Epithelial cell of proximal tubule (primary cell): ENCODE measurements around the gene CTAGE1. TPM values are rescaled to one million over a fixed set of nuclear protein-coding genes. Genes with fewer than 3 reads are reported as not detected.

Experiments used
- DNase-seq: peaks from one replicate; pipeline ENCODE4 v3.0.0-alpha.2; 2011; ENCODE audit warnings: low read depth
- H3K4me3 ChIP-seq: 2 replicates; pipeline ENCODE4 v1.5.1; 2011; ENCODE audit warnings: low read depth, mild to moderate bottlenecking, low read length
- total RNA-seq: library from RNA; depleted of rRNA; stranded (reverse); fragments of >200 nt; gene quantifications from 2 replicates; pipeline ENCODE4 v1.2.3, GENCODE V29; 2015
- TF ChIP-seq, protein P1 (sequence below): conservative IDR thresholded peaks from 2 replicates; pipeline ENCODE4 v1.5.1; 2012; ENCODE audit warnings: low read depth, mild to moderate bottlenecking, low read length

CTAGE1 gene
- total RNA-seq, 1 donor from 2014 or later = not detected

DNA sequence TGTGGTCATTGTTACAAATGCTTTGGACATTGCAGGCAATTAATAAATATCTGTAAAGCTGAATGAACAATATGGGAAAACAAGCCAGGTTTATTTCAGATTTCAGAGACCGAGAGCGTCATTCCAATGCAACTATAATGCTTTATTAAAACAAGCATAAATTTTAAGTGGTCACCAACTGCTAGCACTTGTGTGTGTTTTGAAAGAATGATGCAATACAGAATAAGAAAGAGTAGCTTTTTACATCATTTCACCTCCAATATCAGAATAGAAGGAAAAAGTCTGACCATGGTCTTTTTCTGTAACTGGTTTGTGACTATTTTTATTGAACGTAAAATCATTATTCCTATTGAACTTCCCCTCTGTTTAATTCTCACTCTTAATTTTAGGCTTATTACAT lies 7.6 kb downstream of the CTAGE1 start:
- no peak for DNase-seq
- H3K4me3 ChIP-seq = no peak overlapping the region
- TF ChIP-seq, protein P1, sequence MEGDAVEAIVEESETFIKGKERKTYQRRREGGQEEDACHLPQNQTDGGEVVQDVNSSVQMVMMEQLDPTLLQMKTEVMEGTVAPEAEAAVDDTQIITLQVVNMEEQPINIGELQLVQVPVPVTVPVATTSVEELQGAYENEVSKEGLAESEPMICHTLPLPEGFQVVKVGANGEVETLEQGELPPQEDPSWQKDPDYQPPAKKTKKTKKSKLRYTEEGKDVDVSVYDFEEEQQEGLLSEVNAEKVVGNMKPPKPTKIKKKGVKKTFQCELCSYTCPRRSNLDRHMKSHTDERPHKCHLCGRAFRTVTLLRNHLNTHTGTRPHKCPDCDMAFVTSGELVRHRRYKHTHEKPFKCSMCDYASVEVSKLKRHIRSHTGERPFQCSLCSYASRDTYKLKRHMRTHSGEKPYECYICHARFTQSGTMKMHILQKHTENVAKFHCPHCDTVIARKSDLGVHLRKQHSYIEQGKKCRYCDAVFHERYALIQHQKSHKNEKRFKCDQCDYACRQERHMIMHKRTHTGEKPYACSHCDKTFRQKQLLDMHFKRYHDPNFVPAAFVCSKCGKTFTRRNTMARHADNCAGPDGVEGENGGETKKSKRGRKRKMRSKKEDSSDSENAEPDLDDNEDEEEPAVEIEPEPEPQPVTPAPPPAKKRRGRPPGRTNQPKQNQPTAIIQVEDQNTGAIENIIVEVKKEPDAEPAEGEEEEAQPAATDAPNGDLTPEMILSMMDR = no peak

DNA sequence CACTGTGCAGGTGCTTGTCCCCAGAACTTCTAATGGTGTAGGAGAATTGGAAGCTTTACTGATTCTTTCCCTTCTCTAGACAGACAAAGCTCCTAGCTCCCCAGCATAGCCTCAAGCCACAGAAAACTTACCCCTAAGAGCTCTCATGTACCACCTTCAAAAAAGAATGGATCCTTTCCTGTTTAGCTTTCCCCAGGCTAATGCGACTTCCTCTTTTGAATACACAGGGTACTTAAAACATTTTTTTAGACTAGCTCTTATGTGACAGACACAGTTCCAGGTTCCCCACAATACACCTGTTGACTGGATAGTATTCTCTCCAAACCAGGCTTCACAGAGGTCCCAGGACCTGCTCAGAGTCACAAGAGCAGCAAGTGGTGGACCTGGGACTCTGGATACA lies 8.3 kb downstream of the CTAGE1 start:
- TF ChIP-seq, protein P1 = no peak
- no peak overlapping the region for H3K4me3 ChIP-seq
- DNase-seq = no peak

DNA sequence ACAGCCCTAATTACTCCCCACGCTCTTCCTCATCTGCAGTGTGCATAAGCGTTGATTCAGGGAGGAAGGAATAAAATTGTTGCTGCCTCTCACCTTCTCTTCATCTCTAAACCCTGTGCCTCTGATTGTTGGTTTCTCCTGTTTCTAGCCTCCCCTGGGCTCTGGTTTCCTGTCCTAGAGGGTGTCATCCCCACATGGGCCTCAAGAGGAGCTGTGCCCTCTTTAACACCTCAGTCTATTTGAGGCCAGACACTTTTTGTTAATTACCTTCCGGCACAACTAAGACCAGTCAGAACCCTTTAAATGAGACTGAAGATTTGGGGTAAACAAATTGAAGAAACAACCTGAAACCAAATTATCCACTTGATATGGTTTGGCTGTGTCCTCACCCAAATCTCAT lies 9.7 kb downstream of the CTAGE1 start:
- no peak for DNase-seq
- TF ChIP-seq, protein P1 = peak; percentile 20
- H3K4me3 ChIP-seq = no peak overlapping the region

DNA sequence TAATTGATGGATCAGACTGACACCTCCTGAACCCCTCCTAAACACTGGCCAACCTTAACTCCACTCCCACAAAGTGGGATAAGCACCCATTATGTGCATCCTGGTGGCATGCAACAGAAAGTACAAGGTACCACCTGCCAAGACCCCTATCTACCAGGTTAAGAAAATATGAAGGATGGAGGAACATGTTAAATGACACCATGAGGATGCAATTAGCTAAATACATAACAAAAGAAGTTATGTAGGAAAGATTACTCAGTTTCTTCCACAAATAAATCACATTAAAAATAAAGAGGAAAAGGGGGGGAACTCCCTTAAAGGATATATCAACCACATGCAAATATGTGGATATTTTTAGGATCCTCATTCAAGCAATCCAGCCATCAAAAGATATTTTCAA lies 12.6 kb downstream of the CTAGE1 start:
- DNase-seq = no peak
- TF ChIP-seq, protein P1 = no peak
- no peak overlapping the region for H3K4me3 ChIP-seq

DNA sequence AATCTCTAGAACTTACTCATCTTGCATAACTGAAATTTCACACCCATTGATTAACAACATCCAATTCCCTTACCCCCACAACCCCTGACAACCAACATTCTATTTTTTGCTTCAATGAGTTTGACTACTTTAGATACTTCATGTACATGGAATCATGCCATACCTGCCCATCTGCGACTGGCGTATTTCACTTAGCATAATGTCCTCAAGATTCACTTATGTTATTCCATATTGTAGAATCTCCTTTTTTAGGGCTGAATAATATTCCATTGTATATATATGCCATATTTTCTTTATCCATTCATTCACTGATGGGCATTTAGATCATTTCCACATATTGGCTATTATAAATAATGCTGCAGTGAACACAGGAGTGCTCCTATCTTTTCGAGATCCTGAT lies 13.8 kb downstream of the CTAGE1 start:
- no peak for DNase-seq
- TF ChIP-seq, protein P1 = no peak
- no peak overlapping the region for H3K4me3 ChIP-seq

DNA sequence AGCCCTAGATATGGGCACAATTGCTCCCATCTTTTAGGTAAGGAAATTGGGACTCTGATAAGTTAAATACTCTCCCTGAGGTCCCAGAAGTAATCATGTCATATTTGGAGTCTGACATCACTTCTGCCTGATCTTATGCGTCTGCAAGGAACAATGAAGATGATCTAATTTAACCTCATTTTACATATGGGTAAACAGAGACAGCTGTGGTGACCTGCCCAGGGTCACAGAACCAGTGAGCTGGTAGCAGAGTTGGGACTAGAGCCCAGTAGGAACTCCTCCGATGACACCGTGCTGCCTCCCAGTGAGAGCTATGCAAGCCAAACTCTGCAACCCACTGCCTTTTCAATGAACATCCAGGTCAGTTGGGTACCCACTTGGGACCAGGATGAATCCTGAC lies 17.8 kb downstream of the CTAGE1 start:
- TF ChIP-seq, protein P1 = peak; percentile 6
- DNase-seq = no peak

DNA sequence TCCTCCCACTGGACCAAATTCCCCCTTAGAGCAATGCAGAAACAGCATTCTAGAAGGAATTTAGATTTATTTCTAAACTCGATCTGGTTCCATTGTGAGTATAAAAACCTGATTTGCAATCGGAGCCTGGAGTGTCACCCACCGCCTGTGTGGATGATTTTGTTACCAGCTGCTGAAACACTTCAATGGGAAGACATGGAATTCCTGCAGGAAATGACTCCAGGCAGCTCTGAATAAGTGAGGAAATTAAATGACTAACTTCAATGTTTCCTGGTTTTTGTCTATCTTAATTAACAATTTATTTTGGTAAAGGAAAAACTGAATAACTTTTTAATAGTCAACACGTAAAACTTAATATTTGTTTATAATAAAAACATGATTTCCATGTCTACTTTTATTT lies 19.3 kb downstream of the CTAGE1 start:
- no peak for DNase-seq
- H3K4me3 ChIP-seq = no peak overlapping the region
- TF ChIP-seq, protein P1 = no peak

More for the DNA sequence above, 17.8 kb downstream of the CTAGE1 start:
- H3K4me3 ChIP-seq = no peak overlapping the region
